ENCODE measurements around the gene DRC1.

DRC1 gene

DNA sequence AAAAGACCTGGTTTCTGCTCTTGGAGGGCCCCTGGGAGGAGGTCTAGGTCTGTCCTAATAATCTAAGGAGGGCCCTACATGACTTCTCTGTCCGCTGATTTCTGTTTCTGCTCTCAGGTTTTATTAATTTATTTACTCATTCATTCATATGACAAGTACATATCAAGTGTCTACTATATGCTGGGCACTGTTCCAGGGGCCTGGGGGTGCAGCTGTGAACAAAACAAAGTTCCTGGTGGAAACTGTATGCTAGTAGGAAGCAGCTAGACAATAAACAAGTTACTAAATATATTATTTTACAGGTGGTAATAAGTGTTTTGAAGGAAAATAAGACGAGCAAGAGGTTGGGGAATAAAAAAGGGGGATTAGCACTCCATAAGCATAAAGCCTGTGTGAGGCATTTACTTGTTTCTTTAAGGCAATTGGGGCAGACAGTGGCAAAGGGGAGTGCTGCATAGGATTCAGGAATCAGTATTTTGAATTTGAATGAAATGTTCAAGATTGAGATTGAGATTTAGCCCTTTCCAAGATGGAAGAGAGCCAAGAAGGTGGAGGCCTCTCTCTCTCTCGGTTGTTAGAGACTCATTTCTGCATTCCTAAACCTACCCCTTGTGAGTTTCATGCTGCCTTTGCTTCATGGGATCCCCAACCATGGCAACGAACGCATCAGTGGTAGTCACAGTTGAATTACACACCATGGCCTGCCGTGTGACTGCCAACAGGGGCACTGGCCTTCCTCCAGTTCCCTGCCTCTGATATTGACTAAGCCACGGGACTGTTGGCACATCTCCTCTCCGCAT is 28.3 kb downstream of the DRC1 start:
- peak; percentile 10 for DNase-seq (ENCODE audit: low read depth)
- TF ChIP-seq, protein P1, sequence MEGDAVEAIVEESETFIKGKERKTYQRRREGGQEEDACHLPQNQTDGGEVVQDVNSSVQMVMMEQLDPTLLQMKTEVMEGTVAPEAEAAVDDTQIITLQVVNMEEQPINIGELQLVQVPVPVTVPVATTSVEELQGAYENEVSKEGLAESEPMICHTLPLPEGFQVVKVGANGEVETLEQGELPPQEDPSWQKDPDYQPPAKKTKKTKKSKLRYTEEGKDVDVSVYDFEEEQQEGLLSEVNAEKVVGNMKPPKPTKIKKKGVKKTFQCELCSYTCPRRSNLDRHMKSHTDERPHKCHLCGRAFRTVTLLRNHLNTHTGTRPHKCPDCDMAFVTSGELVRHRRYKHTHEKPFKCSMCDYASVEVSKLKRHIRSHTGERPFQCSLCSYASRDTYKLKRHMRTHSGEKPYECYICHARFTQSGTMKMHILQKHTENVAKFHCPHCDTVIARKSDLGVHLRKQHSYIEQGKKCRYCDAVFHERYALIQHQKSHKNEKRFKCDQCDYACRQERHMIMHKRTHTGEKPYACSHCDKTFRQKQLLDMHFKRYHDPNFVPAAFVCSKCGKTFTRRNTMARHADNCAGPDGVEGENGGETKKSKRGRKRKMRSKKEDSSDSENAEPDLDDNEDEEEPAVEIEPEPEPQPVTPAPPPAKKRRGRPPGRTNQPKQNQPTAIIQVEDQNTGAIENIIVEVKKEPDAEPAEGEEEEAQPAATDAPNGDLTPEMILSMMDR (IDR thresholded peaks at IDR 0.05; ENCODE audit: control insufficient read depth, extremely low read depth, insufficient read depth), result no peak
- no peak overlapping the region for H3K4me3 ChIP-seq (ENCODE audit: low read depth, low read length)

DNA sequence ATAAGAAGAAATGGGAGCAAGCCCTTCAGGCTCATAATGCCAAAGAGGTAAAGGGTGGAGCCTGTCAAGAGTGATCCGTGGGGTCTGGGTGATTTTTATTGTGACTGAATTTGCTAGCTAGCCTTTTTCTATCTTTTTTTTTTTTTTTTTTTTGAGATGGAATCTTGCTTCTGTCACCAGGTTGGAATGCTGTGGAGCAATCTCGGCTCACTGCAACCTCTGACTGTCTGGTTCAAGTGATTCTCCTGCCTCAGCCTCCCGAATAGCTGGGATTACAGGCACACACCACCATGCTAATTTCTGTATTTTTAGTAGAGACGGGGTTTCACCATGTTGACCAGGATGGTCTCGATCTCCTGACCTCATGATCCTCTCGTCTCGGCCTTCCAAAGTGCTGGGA is 29.1 kb downstream of the DRC1 start:
- no peak overlapping the region for H3K4me3 ChIP-seq (ENCODE audit: low read depth, low read length)
- TF ChIP-seq, protein P1 (IDR thresholded peaks at IDR 0.05; ENCODE audit: control insufficient read depth, extremely low read depth, insufficient read depth), result no peak
- no peak for DNase-seq (ENCODE audit: low read depth)

DNA sequence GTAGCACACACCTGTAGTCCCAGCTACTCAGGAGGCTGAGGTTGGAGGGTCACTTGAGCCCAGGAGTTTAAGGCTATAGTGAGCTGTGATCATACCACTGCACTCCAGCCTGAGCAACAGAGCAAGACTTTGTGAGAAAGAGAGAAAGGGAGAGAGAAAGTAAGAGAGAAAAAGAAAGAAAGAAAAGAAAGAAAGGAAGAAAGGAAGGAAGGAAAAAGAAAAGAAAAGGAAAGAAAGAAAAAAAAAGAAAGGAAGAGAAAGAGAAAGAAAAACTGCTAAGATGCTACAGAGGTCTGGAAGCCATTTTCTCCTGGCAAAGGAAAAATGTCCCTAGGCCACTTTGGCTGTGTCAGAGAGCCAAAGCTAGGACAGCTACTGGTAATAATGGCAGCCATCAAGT is 30.6 kb downstream of the DRC1 start:
- no peak overlapping the region for H3K4me3 ChIP-seq (ENCODE audit: low read depth, low read length)
- DNase-seq (ENCODE audit: low read depth), result no peak
- TF ChIP-seq, protein P1 (IDR thresholded peaks at IDR 0.05; ENCODE audit: control insufficient read depth, extremely low read depth, insufficient read depth), result no peak

DNA sequence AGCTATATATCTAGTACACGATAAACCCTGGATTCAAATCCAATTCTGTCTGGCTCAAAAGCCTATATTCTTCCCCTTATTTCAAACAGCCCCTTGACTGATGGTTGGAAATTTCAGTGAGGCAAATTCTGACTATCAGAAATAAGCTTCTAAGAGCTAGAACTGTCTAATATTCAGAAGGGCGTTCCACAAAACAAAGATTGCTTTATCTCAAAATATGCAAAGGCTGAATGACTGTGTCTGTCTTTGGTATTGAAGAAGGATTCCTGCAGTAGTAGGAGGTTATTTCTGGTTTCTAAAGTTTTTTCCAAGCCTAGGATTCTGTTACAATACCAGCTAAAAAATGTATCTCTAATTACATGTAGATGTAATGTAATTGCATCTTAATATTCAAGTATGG is 31.1 kb downstream of the DRC1 start:
- no peak for DNase-seq (ENCODE audit: low read depth)
- H3K4me3 ChIP-seq (ENCODE audit: low read depth, low read length), result no peak overlapping the region
- TF ChIP-seq, protein P1 (IDR thresholded peaks at IDR 0.05; ENCODE audit: control insufficient read depth, extremely low read depth, insufficient read depth), result no peak

DNA sequence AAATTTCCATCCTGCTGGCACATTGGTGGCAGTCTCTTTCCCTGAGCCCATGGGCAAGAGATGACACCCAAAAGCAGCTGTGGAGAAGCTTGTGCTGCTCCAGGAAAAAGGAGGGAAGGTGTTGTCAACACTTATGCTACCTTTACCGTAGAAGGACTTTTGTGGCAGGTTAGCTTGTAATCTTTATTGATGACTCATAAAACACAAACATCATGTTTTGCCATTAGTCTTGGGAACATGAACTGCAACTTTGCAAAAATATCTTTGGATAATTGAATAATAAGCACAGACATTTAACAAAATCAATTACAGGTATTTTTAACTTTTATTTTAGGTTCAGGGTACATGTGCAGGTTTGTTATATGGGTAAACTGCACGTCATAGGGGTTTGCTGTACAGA is 33.4 kb downstream of the DRC1 start:
- no peak overlapping the region for H3K4me3 ChIP-seq (ENCODE audit: low read depth, low read length)
- TF ChIP-seq, protein P1 (IDR thresholded peaks at IDR 0.05; ENCODE audit: control insufficient read depth, extremely low read depth, insufficient read depth), result no peak
- no peak for DNase-seq (ENCODE audit: low read depth)

DNA sequence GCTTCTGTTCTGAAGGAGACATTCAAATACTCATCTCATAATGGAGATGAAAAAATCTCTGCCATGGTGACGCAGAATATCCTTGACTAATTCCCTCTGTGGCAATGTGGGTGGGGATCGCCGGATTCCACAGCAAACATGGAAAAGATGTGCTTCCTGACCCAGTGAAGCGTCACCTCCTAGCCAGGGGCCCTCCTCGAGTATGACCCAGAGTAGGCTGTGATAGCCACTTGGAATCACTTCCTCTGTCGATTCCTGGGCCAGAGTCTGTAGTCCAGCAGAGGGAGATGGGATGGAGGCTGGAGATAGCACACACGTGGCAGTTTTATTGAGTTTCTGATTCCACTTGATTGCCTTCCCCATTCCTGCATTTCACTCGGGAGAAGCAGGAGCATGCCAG is 36.8 kb downstream of the DRC1 start:
- TF ChIP-seq, protein P1 (IDR thresholded peaks at IDR 0.05; ENCODE audit: control insufficient read depth, extremely low read depth, insufficient read depth), result no peak
- no peak for DNase-seq (ENCODE audit: low read depth)

DNA sequence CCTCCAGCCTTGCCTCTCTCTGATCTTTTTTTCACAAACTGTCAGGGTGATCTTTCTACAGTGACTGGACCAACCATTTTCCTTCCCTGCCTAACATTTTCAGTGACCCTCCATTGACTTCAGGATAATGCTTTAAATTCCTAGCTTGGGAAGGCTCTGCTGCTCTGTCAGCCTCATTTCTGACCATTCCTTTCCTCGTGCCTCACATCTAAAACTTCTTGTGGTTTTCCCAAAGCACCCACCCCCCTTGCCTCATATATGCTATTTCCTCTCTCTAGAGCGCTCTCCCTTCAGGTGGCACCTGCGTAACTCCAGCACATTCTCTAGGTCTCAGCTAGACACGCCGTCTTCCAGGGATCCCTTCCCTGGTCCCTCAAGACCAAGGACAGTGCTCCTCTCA is 37.2 kb downstream of the DRC1 start:
- TF ChIP-seq, protein P1 (IDR thresholded peaks at IDR 0.05; ENCODE audit: control insufficient read depth, extremely low read depth, insufficient read depth), result no peak
- no peak for DNase-seq (ENCODE audit: low read depth)
- H3K4me3 ChIP-seq (ENCODE audit: low read depth, low read length), result no peak overlapping the region

More for the DNA sequence above, 36.8 kb downstream of the DRC1 start:
- no peak overlapping the region for H3K4me3 ChIP-seq (ENCODE audit: low read depth, low read length)

All from LNCaP clone FGC (cell line).